GM18498 (cell line): ENCODE results near the gene CIT.

Experiments used
- ATAC-seq: cut with Tn5 transposase; IDR thresholded peaks from one replicate; pipeline ENCODE4 v1.9.1; 2021; ENCODE audit warnings: mild to moderate bottlenecking, moderate library complexity; ENCODE audit not compliant: unreplicated experiment

CIT gene

DNA sequence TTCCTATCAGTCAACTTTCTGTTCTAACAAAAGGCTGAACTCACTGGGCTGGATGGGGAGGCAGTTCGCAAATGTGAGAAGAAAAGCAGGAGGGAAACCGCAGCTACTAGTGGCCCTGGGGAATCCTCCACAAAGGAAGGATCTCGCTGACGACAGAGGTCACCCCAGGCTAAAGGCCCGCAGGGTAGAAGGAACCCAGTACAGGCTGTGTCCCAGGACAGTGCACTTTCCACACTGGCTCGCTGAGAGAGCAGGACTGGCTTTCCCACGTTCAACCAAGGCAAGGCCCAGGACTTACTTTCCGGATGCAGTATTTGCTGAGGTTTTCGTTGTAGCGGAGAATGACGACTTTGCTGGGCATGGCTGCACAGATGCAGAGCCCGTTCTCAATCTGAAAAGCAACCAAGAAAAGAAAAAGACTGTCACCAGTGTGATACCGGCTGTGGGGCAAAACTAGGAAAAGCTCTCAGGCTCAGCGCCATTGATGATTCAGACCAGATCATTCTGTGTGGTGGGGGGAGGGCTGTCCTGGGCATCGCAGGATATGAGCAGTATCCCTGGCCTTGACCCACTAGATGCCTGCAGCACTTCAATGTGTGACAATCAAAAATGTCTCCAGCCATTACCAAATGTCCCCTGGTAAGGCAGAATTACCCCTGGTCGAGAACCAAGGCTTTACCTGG, 172.9 kb downstream of the CIT start:
- no peak for ATAC-seq

DNA sequence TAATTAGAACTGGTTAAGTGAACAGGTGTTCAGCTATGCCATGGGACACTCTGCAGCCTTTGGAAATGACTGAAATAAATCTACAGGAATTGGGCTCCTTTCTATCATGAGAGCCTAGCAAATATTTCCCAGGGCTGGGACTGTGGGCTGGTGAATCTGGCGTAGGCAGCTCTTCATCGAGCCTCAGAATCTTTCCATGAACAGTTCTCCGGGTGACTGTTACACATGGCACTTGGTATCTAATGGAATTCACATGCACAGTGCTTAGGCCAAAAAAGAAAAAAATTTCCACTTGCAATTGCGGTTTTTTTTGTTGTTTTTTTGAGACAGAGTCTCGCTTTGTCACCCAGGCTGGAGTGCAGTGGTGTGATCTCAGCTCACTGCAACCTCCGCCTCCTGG, 177.0 kb downstream of the CIT start:
- no peak for ATAC-seq

DNA sequence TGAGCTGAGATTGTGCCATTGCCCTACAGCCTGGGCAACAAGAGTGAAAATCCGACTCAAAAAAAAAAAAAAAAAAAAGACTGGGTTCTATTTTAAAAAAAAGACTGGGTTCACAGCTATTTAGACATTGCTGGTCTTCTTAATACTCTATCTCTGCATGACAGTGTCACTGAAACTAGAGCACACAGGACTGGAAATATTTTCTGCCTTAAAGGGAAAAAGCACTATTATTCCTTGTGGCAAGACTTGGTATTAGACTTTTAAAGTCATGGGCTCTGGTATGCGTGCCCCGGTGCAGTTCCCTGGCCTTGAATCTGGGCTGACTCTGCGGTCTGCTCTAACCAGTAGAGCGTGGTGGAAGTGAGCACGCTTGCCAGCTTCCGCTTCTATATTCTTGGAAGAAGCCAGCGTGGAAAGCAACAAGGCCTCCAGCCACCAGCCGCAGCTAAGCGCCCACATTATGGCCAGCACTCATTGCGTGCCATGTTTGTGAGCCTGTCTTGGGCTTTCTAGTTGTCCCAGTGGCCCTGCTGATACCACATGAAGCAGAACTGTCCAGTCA, 177.8 kb downstream of the CIT start:
- no peak for ATAC-seq

DNA sequence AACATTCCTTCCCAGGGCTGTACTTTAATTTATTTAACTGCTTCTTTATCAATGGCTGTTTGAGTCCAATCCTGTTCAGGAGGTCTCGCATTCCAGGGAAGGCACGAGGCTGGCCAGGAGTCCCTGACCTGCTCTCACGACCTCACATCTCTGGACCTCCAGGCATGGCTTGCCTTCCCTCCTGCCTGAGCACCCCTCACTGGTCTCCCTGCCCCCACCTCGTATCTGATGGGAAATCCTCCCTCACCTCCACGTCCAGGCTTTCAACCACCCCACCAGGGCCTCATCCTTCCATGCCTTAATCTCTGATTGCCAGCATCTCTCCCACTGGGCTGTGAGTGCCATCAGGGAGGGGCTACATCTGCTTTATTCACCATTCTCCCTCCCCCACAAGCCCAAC, 180.2 kb downstream of the CIT start:
- no peak for ATAC-seq

GRCh38 chr12:119695034-119695433, 182.1 kb downstream of the CIT start:
- no peak for ATAC-seq

DNA sequence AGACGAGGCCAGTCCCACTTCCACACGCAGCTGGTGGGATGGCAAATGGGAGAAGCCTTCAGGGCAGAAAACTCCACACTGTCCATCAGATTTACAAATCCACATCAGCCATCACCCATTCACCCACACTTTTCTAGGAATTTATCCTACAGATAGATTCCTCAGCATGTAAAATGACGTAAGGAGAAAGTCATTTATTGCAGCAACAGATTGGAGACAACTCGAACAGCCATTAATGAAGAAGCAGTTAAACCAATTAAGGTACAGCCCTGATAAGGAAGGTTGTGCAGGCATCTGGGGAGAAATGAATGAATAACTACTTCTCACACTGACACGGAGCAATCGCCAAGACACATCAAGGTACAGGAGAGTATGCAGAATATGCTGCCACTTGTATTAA, 183.0 kb downstream of the CIT start:
- no peak for ATAC-seq

GRCh38 chr12:119693511-119693910, 183.6 kb downstream of the CIT start:
- ATAC-seq, result no peak

DNA sequence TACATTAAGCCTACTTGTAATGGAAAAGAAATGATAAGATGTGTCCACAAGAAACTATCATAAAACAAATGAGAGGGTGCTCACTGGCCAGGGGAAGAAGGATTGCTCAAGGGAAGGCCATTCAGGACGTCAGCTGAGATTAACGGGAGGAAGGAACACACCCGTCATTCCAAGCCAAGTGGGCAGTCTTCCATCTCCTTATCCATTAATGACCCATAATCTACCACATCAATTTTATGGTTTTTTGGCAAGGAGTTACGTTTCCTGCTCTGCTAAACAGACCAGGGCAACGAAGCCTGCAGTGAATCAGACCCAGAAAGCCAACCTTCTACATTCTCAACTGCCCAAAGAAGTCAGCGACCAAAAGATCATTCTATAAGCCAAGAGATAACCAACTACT, 184.1 kb downstream of the CIT start:
- no peak for ATAC-seq

DNA sequence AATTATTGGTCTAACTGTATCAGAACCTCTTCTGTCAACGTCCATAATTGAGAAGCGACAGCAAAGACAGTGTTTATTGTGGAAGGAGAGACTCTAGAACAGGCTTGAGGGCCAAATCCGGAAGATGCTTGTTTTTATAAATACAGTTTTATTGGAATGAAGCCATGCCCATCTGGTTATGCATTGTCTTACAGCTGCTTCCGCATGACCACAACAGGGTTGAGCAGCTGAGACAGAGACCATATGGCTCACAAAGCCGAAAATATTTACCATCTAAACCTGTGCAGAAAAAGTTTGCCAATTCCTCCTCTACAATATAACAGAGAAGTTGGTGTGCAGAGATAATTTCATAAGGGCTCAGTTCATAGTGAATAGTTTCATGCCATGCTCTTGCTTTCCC, 184.7 kb downstream of the CIT start:
- ATAC-seq, result no peak

DNA sequence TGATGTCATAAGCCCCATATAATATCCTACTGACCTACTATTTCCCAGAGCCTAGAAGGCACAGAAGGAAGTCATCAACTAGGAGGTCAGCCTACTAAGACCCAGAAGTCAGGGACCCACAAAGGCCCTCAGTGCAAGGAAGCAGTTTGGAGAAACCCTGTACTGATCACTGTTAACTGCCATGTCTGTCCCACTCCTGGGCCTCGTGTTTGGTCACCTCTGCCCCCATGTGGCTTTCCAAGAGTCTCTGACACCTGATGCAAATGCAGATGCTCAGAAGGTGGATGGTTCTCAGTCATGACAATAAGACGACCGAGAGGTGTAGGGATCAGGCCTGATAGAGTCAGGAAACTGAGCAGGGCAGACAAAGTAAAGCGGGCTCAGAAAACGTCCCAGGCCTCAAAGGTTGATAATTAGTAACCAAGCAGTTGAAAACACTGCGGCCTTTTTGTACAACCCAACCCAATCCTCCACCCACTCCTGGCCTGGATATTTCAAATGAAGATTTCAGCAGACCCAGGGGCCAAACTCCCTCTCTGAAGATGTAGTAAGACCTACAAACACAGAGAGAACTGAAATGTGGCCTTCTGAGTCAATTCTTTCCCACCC, 185.8 kb downstream of the CIT start:
- ATAC-seq, result no peak

DNA sequence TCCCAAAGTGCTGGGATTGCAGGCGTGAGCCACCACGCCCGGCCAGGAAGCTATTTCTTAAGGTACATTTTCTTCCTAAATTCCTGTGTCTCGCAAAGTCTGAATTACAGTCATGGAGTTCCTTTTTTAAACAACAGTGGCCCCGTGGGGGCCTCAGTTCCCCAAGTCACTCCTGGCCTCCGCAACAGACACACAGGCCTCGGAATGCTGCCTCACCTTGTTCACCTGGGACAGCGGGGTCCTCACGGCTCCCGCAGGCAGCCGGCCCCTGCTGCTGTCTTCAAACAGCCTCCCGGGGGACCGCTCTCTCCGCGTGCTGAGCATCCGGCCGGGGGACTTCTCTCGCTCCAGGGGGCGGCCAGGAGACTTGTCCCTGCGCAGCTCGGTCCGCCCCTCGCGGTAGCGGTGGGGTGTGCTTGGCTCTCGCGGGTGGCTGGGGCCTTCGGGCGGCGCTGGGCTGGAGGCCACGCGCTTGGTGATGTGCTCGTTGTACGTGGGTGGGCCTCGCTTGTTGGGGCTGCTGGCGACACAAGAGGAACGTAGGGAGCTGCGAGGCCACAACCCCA, 187.1 kb downstream of the CIT start:
- no peak for ATAC-seq

GRCh38 chr12:119687879-119688278, 189.2 kb downstream of the CIT start:
- no peak for ATAC-seq

- no peak for ATAC-seq
Measured at GRCh38 chr12:119687406-119687805, 189.7 kb downstream of the CIT start.

GRCh38 chr12:119686776-119687175, 190.3 kb downstream of the CIT start:
- ATAC-seq, result no peak

DNA sequence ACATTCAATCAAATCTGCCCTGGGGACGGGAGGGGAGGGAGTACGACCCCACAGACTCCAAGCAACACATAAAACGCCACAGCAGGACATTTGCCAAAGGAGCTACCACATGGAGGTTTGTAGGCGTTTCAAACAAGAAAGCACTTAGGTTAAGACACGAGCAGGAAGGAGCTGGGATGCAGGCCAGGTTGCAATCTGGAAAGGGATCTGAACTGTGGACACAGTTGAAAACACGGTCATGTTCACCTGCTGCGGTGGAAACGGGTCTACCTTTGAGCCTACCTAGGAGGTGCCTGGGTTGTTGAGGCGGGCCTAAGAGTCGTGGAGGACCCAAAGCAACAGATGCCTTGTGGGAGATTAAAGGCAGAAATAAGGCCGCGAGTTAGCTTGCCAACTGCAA, 190.8 kb downstream of the CIT start:
- no peak for ATAC-seq

- ATAC-seq, result no peak
Measured at GRCh38 chr12:119685375-119685774, 191.7 kb downstream of the CIT start.

DNA sequence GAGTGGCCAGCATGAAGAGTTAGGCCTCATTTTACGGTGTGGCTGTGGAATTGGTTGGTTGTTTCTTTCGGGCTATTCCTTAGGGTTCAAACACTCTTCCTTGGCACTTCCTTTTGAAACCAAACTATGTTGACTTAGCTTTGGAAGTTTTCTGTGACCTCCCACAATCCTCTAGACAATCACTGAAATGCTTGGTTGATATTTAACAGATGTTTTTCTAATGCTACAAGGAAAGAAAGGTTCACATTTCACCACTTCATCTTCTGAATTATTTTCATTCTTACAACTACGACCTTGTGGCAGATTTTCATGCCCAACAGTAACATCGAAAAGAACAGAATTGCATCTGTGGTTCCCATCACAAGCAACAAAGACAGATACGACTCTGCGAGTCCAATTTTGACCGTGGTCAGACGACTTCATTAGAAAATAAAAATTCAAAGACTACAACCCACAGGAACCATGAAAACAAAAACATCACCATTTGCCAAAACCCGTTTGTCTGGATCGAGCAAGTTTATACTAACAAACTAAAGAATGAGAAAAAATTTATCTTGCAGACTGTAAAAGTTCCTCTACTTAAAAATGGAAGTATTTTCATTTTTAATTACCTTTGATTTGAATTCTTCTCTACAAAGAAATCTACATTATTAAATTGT, 192.3 kb downstream of the CIT start:
- no peak for ATAC-seq

GRCh38 chr12:119683816-119684215, 193.3 kb downstream of the CIT start:
- ATAC-seq, result no peak

GRCh38 chr12:119683413-119683812, 193.7 kb downstream of the CIT start:
- no peak for ATAC-seq

- peak; percentile 43 for ATAC-seq
Measured at GRCh38 chr12:119682639-119683252, 194.4 kb downstream of the CIT start.
